Duodenal mucosa (tissue), 2 donors: ENCODE measurements around the gene MOSPD2.

Experiments used
- H3K27ac ChIP-seq: one replicate; pipeline ENCODE4 v1.7.0; 2013; ENCODE audit warnings: low read depth, low read length
- H3K27me3 ChIP-seq, 2 donors: one replicate each; pipeline ENCODE4 v1.7.0; 2013; ENCODE audit warnings: low read length in 2 of 2, control low read depth in 1 of 2; ENCODE audit not compliant: insufficient read depth in 2 of 2, control insufficient read depth in 1 of 2
- H3K36me3 ChIP-seq, 2 donors: one replicate each; pipeline ENCODE4 v1.7.0; 2013; ENCODE audit warnings: low read length in 2 of 2, control low read depth in 1 of 2; ENCODE audit not compliant: insufficient read depth in 2 of 2, control insufficient read depth in 1 of 2
- H3K4me1 ChIP-seq, 2 donors: one replicate each; pipeline ENCODE4 v1.7.0; 2013; ENCODE audit warnings: low read length in 2 of 2, control low read depth in 1 of 2; ENCODE audit not compliant: insufficient read depth in 2 of 2, control insufficient read depth in 1 of 2
- H3K4me3 ChIP-seq, 2 donors: one replicate each; pipeline ENCODE4 v1.7.0; 2013; ENCODE audit warnings: low read length in 2 of 2, low read depth in 1 of 2
- H3K9ac ChIP-seq, 2 donors: one replicate each; pipeline ENCODE4 v1.7.0; 2013; ENCODE audit warnings: low read length in 2 of 2, low read depth in 1 of 2
- H3K9me3 ChIP-seq, 2 donors: one replicate each; pipeline ENCODE4 v1.7.0; 2013; ENCODE audit warnings: low read length in 2 of 2, control low read depth in 1 of 2; ENCODE audit not compliant: control insufficient read depth in 1 of 2

Gene MOSPD2

DNA sequence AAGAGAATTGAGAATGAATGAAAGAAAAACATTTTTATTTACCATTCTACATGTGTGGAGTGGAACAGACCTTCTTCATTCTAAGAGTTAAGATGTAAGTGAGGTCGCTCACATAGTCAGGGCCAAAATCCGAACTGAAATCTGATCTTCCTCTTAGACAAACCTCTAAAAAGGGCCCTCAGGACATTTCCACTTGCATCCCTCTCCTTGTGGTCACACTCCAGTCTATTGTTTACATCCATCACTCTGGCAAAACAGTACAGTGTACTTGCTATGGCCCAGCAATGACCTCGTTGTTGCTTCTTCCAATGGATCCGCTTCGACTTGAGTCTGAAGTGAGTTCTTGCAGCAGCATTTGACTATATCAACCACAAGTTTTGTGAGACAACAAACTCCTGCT lies 54.2 kb downstream of the MOSPD2 start:
- Histone ChIP-seq H3K4me1 (no peaks in the 10 kb centered on the region), H3K27me3 (no peaks in the 10 kb centered on the region), H3K27ac (no peak overlapping the region), H3K4me3 (no peak overlapping the region), H3K9me3 (no peaks in the 10 kb centered on the region), H3K9ac (no peak overlapping the region), H3K36me3 (no peaks in the 10 kb centered on the region)

DNA sequence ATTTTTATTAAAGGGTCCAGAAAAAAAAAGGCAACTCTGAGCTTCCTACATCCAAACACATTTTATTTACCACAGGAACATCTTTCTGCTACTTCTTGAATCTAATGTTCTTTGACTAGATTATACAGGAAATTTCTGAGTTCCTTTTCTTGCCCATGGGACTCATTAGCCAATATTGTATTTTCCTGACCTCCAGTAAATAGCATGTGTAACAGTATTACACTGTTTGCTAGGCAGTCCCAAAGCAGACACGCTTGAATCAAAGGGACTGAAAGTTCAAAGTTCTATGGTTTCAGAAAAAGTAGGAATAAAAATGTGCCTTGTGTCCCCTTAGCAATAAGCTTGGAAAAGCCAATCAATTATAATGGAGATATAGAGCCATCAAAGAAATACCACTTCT lies 57.4 kb downstream of the MOSPD2 start:
- Histone ChIP-seq H3K36me3 (no peaks in the 10 kb centered on the region), H3K9ac (no peak overlapping the region), H3K27ac (no peak overlapping the region), H3K4me3 (no peak overlapping the region), H3K27me3 (no peaks in the 10 kb centered on the region), H3K9me3 (no peaks in the 10 kb centered on the region), H3K4me1 (no peaks in the 10 kb centered on the region)

DNA sequence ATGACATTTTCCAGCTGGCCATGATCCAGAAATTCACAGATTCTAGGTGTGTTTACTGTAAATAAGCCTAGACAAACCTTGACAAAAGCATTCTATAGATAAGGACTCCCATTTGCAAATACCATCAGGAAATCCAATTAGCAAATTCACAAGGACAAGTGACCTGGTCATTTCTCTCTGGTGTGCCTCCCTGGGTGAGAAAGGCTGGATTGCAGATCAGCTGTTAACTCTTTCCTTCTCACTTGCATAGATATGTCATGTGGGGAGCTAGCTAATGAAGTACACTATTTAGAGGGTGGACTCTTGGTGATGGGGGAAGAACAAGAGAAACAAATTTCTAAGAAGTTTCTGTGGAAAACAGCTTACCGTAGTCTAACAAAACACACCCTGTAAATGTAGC lies 58.9 kb downstream of the MOSPD2 start:
- H3K9me3 ChIP-seq: no peaks in the 10 kb centered on the region
- H3K36me3 ChIP-seq: no peaks in the 10 kb centered on the region
- H3K4me1 ChIP-seq: no peaks in the 10 kb centered on the region
- H3K4me3 ChIP-seq: no peak overlapping the region
- no peak overlapping the region for H3K9ac ChIP-seq
- H3K27ac ChIP-seq: no peak overlapping the region
- no peaks in the 10 kb centered on the region for H3K27me3 ChIP-seq

DNA sequence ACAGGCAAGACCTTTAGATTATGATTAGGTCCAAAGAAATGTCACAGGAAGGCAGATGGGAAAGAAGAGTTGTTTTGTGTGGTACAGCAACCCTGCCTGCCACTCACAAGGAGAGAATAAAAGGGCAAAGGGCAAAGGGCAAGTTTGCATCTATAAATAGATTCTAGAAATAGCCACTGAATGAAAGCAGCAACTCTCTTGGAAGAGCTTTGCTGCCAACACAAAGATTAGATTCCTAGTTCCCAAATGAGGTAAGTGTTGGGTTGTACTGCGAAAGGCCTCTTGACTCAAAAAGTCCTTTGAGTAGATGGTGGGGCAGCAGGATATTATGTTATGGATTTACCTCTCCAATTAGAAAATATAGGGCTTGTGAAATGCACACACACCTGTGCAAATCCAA lies 61.2 kb downstream of the MOSPD2 start:
- Histone ChIP-seq H3K27me3 (no peaks in the 10 kb centered on the region), H3K9me3 (no peaks in the 10 kb centered on the region), H3K4me1 (no peaks in the 10 kb centered on the region), H3K4me3 (no peak overlapping the region), H3K36me3 (no peaks in the 10 kb centered on the region), H3K9ac (no peak overlapping the region), H3K27ac (no peak overlapping the region)

DNA sequence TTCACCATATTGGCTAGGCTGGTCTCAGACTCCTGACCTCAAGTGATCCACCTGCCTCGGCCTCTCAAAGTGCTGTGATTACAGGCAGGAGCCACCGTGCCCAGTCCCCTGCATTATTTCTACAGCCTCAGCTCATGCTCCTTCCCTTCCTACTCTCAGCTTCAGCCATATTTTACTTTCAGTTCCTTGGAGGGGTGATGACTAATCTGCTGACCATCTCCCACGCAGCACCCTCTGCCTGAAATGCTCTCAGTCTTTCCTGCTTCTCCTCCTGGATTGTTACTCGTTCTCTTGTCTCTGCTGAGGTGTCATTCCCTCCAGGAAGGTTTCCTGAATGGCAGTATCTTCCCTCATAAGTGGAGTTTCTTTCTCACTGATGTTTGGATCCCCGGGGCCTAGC lies 63.3 kb downstream of the MOSPD2 start:
- Histone ChIP-seq H3K9me3 (no peaks in the 10 kb centered on the region), H3K27ac (no peak overlapping the region), H3K27me3 (no peaks in the 10 kb centered on the region)

DNA sequence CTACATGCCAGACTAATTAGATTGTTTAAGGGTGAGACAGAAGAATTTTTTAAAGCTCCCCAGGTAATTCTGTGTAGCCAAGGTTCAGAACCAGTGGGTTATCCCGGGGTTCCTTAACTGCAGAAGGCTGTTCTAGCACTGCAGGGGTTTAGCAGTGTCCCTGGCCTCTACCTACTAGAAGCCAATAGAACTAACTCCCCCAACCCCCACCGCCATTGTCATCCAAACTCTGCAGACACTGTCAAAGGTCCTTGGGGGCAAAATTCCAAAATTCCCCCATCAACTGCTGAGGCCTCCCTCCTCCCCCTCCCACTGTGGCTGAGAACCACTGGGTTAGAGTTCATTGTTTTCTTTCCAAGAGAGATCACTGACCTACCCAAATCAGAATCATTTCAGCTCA lies 66.4 kb downstream of the MOSPD2 start:
- H3K27me3 ChIP-seq: no peaks in the 10 kb centered on the region
- H3K27ac ChIP-seq: no peak overlapping the region
- H3K9ac ChIP-seq: no peak overlapping the region
- no peaks in the 10 kb centered on the region for H3K9me3 ChIP-seq
- H3K4me3 ChIP-seq: no peak overlapping the region
- H3K4me1 ChIP-seq: no peaks in the 10 kb centered on the region
- no peaks in the 10 kb centered on the region for H3K36me3 ChIP-seq

More for the DNA sequence above, 63.3 kb downstream of the MOSPD2 start:
- Histone ChIP-seq H3K9ac (no peak overlapping the region), H3K4me1 (no peaks in the 10 kb centered on the region), H3K36me3 (no peaks in the 10 kb centered on the region), H3K4me3 (no peak overlapping the region)

DNA sequence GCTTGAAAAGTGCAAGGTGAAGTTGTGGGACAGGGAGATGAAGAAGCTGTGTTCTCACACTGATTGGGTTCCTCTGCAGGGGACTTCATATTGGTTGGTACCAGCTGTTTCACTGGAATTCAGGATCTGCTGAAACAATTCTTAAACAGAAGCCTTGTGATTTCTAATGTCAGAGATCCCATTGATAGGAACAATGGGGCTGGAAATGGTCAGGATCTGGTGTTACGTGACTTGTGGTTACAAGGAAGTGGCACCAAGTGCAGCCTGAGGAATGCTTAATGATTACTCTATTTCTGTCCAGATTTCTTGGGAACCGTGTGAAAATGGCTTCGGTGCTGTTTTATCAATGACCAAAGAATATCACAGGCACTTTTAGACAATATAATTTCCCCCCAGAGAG lies 68.1 kb downstream of the MOSPD2 start:
- H3K9me3 ChIP-seq: no peaks in the 10 kb centered on the region
- H3K27me3 ChIP-seq: no peaks in the 10 kb centered on the region
- no peak overlapping the region for H3K4me3 ChIP-seq
- no peak overlapping the region for H3K27ac ChIP-seq
- no peaks in the 10 kb centered on the region for H3K4me1 ChIP-seq
- no peaks in the 10 kb centered on the region for H3K36me3 ChIP-seq
- no peak overlapping the region for H3K9ac ChIP-seq

DNA sequence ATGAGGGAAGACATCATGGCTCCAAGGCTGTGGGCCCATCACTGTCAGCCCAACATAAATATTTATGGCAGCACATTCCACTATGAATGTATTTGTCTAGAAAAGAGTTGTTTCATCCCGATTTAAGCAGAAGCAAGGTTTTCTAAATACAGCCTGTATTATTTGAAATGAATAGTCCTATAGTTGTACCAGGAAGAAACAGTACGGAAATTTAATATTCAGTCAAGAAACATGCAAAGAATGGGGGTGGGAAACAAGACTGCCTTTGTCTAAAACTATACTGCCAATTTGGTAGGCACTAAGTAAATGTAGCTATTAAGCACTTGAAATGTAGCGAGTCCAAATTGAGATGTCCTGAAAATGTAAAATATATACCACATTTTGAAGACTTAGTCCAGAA lies 69.1 kb downstream of the MOSPD2 start:
- no peaks in the 10 kb centered on the region for H3K4me1 ChIP-seq
- H3K27ac ChIP-seq: no peak overlapping the region
- H3K27me3 ChIP-seq: no peaks in the 10 kb centered on the region
- no peaks in the 10 kb centered on the region for H3K9me3 ChIP-seq
- no peaks in the 10 kb centered on the region for H3K36me3 ChIP-seq
- H3K9ac ChIP-seq: no peak overlapping the region
- H3K4me3 ChIP-seq: no peak overlapping the region

DNA sequence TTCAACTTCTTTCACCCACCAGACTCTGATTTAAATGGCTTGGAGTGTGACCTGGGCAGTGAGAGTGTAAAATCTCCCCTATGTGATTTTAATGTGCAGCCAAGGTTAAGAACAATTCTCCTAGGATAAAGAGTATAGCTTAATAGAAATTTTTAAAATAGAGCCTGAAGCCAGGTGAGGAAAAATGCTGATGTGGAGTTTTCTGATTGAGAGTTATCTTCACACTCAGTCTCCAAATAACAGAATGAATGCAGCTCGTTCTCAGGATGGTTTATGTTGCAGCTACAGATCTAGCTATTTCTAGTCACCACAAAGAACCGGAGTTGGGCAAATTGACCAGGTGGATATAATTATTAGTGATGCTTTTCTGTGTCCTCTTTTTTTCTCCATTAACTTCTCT lies 70.7 kb downstream of the MOSPD2 start:
- H3K4me1 ChIP-seq: no peaks in the 10 kb centered on the region
- no peaks in the 10 kb centered on the region for H3K9me3 ChIP-seq
- no peak overlapping the region for H3K9ac ChIP-seq
- H3K27me3 ChIP-seq: no peaks in the 10 kb centered on the region
- no peaks in the 10 kb centered on the region for H3K36me3 ChIP-seq
- no peak overlapping the region for H3K27ac ChIP-seq
- H3K4me3 ChIP-seq: no peak overlapping the region

DNA sequence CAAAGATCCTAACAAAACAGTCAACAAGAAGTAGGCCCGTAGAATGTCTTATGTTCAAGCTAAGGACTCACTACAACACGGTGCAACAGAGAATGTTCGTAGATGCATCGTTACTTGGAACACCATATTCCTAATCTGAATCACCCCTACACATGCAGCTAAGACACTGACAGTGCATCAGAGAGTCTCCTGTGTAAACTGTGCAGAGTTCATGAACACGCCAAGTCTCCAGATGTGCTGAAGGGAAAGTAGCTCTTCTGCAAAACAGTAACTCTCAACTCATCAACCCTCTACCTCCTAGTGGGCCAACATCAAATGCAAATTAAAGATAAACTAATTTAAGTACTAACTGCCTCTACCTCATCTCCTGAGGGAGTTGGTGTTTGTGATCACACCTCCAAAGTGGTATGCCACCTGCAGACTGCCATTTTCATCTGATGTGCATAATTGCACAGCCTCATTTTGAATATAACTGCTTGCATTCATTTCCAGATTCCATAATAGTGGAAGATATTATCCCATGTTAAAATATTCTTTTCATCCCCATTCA lies 73.5 kb downstream of the MOSPD2 start:
- H3K36me3 ChIP-seq: no peaks in the 10 kb centered on the region
- H3K4me3 ChIP-seq: no peak overlapping the region
- H3K9ac ChIP-seq: no peak overlapping the region
- H3K27me3 ChIP-seq: no peaks in the 10 kb centered on the region
- no peaks in the 10 kb centered on the region for H3K4me1 ChIP-seq
- no peak overlapping the region for H3K27ac ChIP-seq
- no peaks in the 10 kb centered on the region for H3K9me3 ChIP-seq

DNA sequence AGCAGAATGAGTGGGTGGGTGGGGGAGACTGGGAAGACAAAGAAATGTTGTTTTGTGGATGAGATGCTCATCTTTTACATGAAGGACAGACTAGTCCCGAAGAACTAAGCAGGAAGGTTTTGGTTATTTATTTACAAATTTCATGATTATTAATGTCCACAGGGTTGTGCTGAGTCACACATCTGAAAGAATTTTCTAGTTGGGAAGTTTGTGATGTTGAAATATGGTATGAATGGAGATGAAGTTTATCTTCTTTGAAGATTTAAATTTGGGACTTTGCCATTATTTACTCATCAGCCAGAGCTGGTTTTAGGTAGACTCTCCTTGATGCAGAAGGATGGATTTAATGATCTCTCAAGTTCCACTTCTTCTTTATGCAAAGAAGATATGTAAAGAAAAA lies 75.5 kb downstream of the MOSPD2 start:
- Histone ChIP-seq H3K27me3 (no peaks in the 10 kb centered on the region), H3K36me3 (no peaks in the 10 kb centered on the region), H3K9me3 (no peaks in the 10 kb centered on the region), H3K9ac (no peak overlapping the region), H3K27ac (no peak overlapping the region), H3K4me1 (no peaks in the 10 kb centered on the region), H3K4me3 (no peak overlapping the region)
